Osteocyte (in vitro differentiated cells): ENCODE measurements around the gene FAM204A. TPM values are rescaled to one million over a fixed set of nuclear protein-coding genes. Genes with fewer than 3 reads are reported as not detected.

ENCODE experiments used
- DNase-seq: peaks from one replicate; pipeline ENCODE4 v3.0.0; 2021; ENCODE audit warnings: mixed read lengths; ENCODE audit not compliant: unreplicated experiment; ENCODE audit errors: extremely low spot score
- H3K27ac Mint-ChIP-seq: one replicate; pipeline ENCODE4 v1.8.0; 2021; ENCODE audit warnings: mild to moderate bottlenecking, mixed read lengths; ENCODE audit not compliant: unreplicated experiment
- H3K27me3 Mint-ChIP-seq: one replicate; pipeline ENCODE4 v1.8.0; 2021; ENCODE audit warnings: mixed read lengths; ENCODE audit not compliant: unreplicated experiment
- H3K36me3 Mint-ChIP-seq: one replicate; pipeline ENCODE4 v1.8.0; 2021; ENCODE audit warnings: mixed read lengths; ENCODE audit not compliant: unreplicated experiment
- H3K4me1 Mint-ChIP-seq: one replicate; pipeline ENCODE4 v1.8.0; 2021; ENCODE audit warnings: mixed read lengths; ENCODE audit not compliant: unreplicated experiment
- H3K4me3 Mint-ChIP-seq: one replicate; pipeline ENCODE4 v1.8.0; 2021; ENCODE audit warnings: mild to moderate bottlenecking, moderate library complexity, mixed read lengths; ENCODE audit not compliant: unreplicated experiment
- H3K9me3 Mint-ChIP-seq: one replicate; pipeline ENCODE4 v1.8.0; 2021; ENCODE audit warnings: mixed read lengths; ENCODE audit not compliant: unreplicated experiment
- CTCF ChIP-seq: fragments of 200-600 bp; sonication (generic); IDR thresholded peaks from 2 replicates; pipeline ENCODE4 v1.5.0; 2021; ENCODE audit warnings: antibody characterized with exemption, mild to moderate bottlenecking, moderate library complexity
- total RNA-seq: library from RNA; stranded (reverse); gene quantifications from 2 replicates; pipeline ENCODE4 v1.2.1, GENCODE V29; 2021

Gene FAM204A
- total RNA-seq, 1 donor from 2014 or later, result 66.6 TPM

GRCh38 chr10:118272149-118272721 lies 69.9 kb downstream of the FAM204A start:
- H3K9me3 Mint-ChIP-seq, result no peaks in the 10 kb centered on the region
- no peak for TF ChIP-seq CTCF
- H3K4me1 Mint-ChIP-seq, result no peaks in the 10 kb centered on the region
- H3K36me3 Mint-ChIP-seq, result no peaks in the 10 kb centered on the region
- DNase-seq, result no peak
- H3K27ac Mint-ChIP-seq, result no peak overlapping the region
- peaks cover 18% of the 10 kb centered on the region for H3K27me3 Mint-ChIP-seq
- H3K4me3 Mint-ChIP-seq, result no peak overlapping the region

GRCh38 chr10:118271671-118272070 lies 70.5 kb downstream of the FAM204A start:
- Mint-ChIP-seq H3K36me3 (no peaks in the 10 kb centered on the region), H3K4me1 (no peaks in the 10 kb centered on the region), H3K9me3 (no peaks in the 10 kb centered on the region), H3K4me3 (no peak overlapping the region), H3K27me3 (peaks cover 18% of the 10 kb centered on the region), H3K27ac (no peak overlapping the region)
- no peak for TF ChIP-seq CTCF
- no peak for DNase-seq

- Mint-ChIP-seq H3K36me3 (no peaks in the 10 kb centered on the region), H3K4me1 (no peaks in the 10 kb centered on the region), H3K27ac (no peak overlapping the region), H3K4me3 (no peak overlapping the region), H3K9me3 (no peaks in the 10 kb centered on the region), H3K27me3 (peaks cover 18% of the 10 kb centered on the region)
- DNase-seq, result no peak
- TF ChIP-seq CTCF, result no peak
Measured at GRCh38 chr10:118266098-118266748, 75.9 kb downstream of the FAM204A start.

GRCh38 chr10:118264838-118265470 lies 77.2 kb downstream of the FAM204A start:
- TF ChIP-seq CTCF, result no peak
- no peaks in the 10 kb centered on the region for H3K9me3 Mint-ChIP-seq
- H3K4me1 Mint-ChIP-seq, result no peaks in the 10 kb centered on the region
- DNase-seq, result no peak
- H3K4me3 Mint-ChIP-seq, result no peak overlapping the region
- H3K27ac Mint-ChIP-seq, result no peak overlapping the region
- H3K27me3 Mint-ChIP-seq, result peaks cover 12% of the 10 kb centered on the region
- no peaks in the 10 kb centered on the region for H3K36me3 Mint-ChIP-seq

- Mint-ChIP-seq H3K27ac (no peak overlapping the region), H3K4me1 (no peaks in the 10 kb centered on the region), H3K9me3 (no peaks in the 10 kb centered on the region), H3K27me3 (peaks cover 6% of the 10 kb centered on the region), H3K4me3 (no peak overlapping the region), H3K36me3 (no peaks in the 10 kb centered on the region)
- no peak for TF ChIP-seq CTCF
- DNase-seq, result no peak
Measured at GRCh38 chr10:118264252-118264651, 77.9 kb downstream of the FAM204A start.
